HEK293 (cell line): ENCODE data around the gene ACVR1C.

Experiments
- CTCF ChIA-PET: fragments of 350-600 bp; formaldehyde crosslinking; extraction: SDS; loops from one replicate; lab custom pipeline; 2021; ENCODE audit warnings: antibody characterized with exemption; lab: Yijun Ruan, JAX
- POLR2A ChIA-PET: fragments of 300-600 bp; formaldehyde crosslinking; extraction: SDS; loops from one replicate; lab custom pipeline; 2020; ENCODE audit warnings: antibody characterized with exemption, inconsistent platforms; lab: Yijun Ruan, JAX
- H3K27ac ChIP-seq: fragments of 200-500 bp; sonication (Bioruptor generic); 2 replicates; pipeline ENCODE4 v1.5.1; 2014; ENCODE audit warnings: low read depth, low read length, control low read depth, inconsistent platforms; ENCODE audit errors: extremely low read depth
- H3K36me3 ChIP-seq, 2 experiments: fragments of 200-500 bp in 1 of 2; sonication (Bioruptor generic) in 1 of 2; 1 replicate in 1 of 2; 2 replicates in 1 of 2; pipeline ENCODE4 v1.5.1; 2014 to 2017; ENCODE audit warnings: inconsistent platforms in 2 of 2, low read length in 2 of 2; ENCODE audit not compliant: control insufficient read depth in 2 of 2, insufficient read depth in 1 of 2
- H3K4me1 ChIP-seq: fragments of 200-500 bp; sonication (Bioruptor generic); 2 replicates; pipeline ENCODE4 v1.5.1; 2014; ENCODE audit warnings: mild to moderate bottlenecking, low read length, inconsistent platforms; ENCODE audit not compliant: control insufficient read depth, insufficient read depth
- H3K4me3 ChIP-seq: 2 replicates; pipeline ENCODE4 v1.5.1; 2011; ENCODE audit warnings: low read depth, mild to moderate bottlenecking, control low read depth, low read length, moderate library complexity
- H3K9me3 ChIP-seq: fragments of 200-500 bp; sonication (Bioruptor generic); 2 replicates; pipeline ENCODE4 v1.5.1; 2014; ENCODE audit warnings: low read depth, low read length, inconsistent platforms; ENCODE audit not compliant: control insufficient read depth, insufficient read depth
- ELK4 ChIP-seq: IDR thresholded peaks from 2 replicates; pipeline ENCODE4 v1.6.1; 2011; ENCODE audit warnings: mild to moderate bottlenecking, low read depth, low read length, borderline replicate concordance
- HIC1 ChIP-seq: fragments of 450-650 bp; formaldehyde crosslinking; IDR thresholded peaks from 2 replicates; pipeline ENCODE4 v1.5.1; 2016; ENCODE audit warnings: missing biosample characterization, missing genetic modification characterization
- HOXA7 ChIP-seq: sonication (generic); formaldehyde crosslinking; IDR thresholded peaks from 2 replicates; pipeline ENCODE4 v1.8.1; 2022; ENCODE audit warnings: missing genetic modification reagents, borderline replicate concordance
- KLF9 ChIP-seq: fragments of 450-650 bp; formaldehyde crosslinking; IDR thresholded peaks from 2 replicates; pipeline ENCODE4 v1.5.1; 2016; ENCODE audit warnings: missing biosample characterization, missing genetic modification characterization, low read depth
- PRDM1 ChIP-seq: fragments of 450-650 bp; formaldehyde crosslinking; IDR thresholded peaks from 2 replicates; pipeline ENCODE4; 2016; ENCODE audit warnings: missing biosample characterization, missing genetic modification characterization
- PRDM10 ChIP-seq: fragments of 450-650 bp; formaldehyde crosslinking; IDR thresholded peaks from 2 replicates; pipeline ENCODE4 v1.5.1; 2016; ENCODE audit warnings: missing biosample characterization, missing genetic modification characterization
- WT1 ChIP-seq: fragments of 450-650 bp; formaldehyde crosslinking; IDR thresholded peaks from 2 replicates; pipeline ENCODE4 v1.5.1; 2016; ENCODE audit warnings: missing biosample characterization, missing genetic modification characterization
- ZEB2 ChIP-seq: fragments of 450-650 bp; formaldehyde crosslinking; IDR thresholded peaks from 2 replicates; pipeline ENCODE4 v1.5.1; 2016; ENCODE audit warnings: missing biosample characterization, missing genetic modification characterization
- ZNF2 ChIP-seq: fragments of 450-650 bp; formaldehyde crosslinking; IDR thresholded peaks from 2 replicates; pipeline ENCODE4 v1.5.1; 2016; ENCODE audit warnings: missing biosample characterization, missing genetic modification characterization
- ZNF23 ChIP-seq: fragments of 450-650 bp; formaldehyde crosslinking; IDR thresholded peaks from 2 replicates; pipeline ENCODE4 v1.5.1; 2016; ENCODE audit warnings: missing biosample characterization, missing genetic modification characterization, borderline replicate concordance
- ZNF362 ChIP-seq: fragments of 450-650 bp; formaldehyde crosslinking; IDR thresholded peaks from 2 replicates; pipeline ENCODE4 v1.5.1; 2016; ENCODE audit warnings: missing biosample characterization, missing genetic modification characterization
- ZNF544 ChIP-seq: fragments of 450-650 bp; formaldehyde crosslinking; IDR thresholded peaks from 2 replicates; pipeline ENCODE4 v1.5.0; 2017; ENCODE audit warnings: missing biosample characterization, missing genetic modification characterization
- ZNF548 ChIP-seq: fragments of 450-650 bp; formaldehyde crosslinking; IDR thresholded peaks from 2 replicates; pipeline ENCODE4 v1.5.1; 2016; ENCODE audit warnings: missing biosample characterization, missing genetic modification characterization
- ZNF558 ChIP-seq: fragments of 450-650 bp; formaldehyde crosslinking; IDR thresholded peaks from 2 replicates; pipeline ENCODE4 v1.5.1; 2016; ENCODE audit warnings: missing biosample characterization, missing genetic modification characterization
- ZNF639 ChIP-seq: fragments of 450-650 bp; formaldehyde crosslinking; IDR thresholded peaks from 2 replicates; pipeline ENCODE4 v1.5.1; 2016; ENCODE audit warnings: missing biosample characterization, missing genetic modification characterization
- ZNF747 ChIP-seq: fragments of 450-650 bp; formaldehyde crosslinking; IDR thresholded peaks from 2 replicates; pipeline ENCODE4 v1.5.1; 2016; ENCODE audit warnings: missing biosample characterization, missing genetic modification characterization
- ZNF777 ChIP-seq: fragments of 450-650 bp; formaldehyde crosslinking; IDR thresholded peaks from 2 replicates; pipeline ENCODE4 v1.5.1; 2017; ENCODE audit warnings: missing biosample characterization, missing genetic modification characterization, borderline replicate concordance
- TF ChIP-seq, protein P1 (sequence below): fragments of 450-650 bp; formaldehyde crosslinking; IDR thresholded peaks from 2 replicates; pipeline ENCODE4 v1.5.1; 2016; ENCODE audit warnings: missing biosample characterization, missing genetic modification characterization, borderline replicate concordance
- TF ChIP-seq, protein P2 (sequence below): fragments of 450-650 bp; formaldehyde crosslinking; IDR thresholded peaks from 2 replicates; pipeline ENCODE4 v1.5.1; 2016; ENCODE audit warnings: missing biosample characterization, missing genetic modification characterization, low read depth

The ACVR1C gene

GRCh38 chr2:157559061-157559460 is 69.6 kb downstream of the ACVR1C start:
- CTCF ChIA-PET: interaction anchor here (0.6 to 0.7 kb wide), 2 partner anchors 32 to 859 kb away, joined by 3 to 4 read pairs; no protein-coding TSS in a partner anchor
- POLR2A ChIA-PET: no interaction called here
- no peak for TF ChIP-seq ZNF777 (tag by site-specific recombination)
- TF ChIP-seq, protein P1, sequence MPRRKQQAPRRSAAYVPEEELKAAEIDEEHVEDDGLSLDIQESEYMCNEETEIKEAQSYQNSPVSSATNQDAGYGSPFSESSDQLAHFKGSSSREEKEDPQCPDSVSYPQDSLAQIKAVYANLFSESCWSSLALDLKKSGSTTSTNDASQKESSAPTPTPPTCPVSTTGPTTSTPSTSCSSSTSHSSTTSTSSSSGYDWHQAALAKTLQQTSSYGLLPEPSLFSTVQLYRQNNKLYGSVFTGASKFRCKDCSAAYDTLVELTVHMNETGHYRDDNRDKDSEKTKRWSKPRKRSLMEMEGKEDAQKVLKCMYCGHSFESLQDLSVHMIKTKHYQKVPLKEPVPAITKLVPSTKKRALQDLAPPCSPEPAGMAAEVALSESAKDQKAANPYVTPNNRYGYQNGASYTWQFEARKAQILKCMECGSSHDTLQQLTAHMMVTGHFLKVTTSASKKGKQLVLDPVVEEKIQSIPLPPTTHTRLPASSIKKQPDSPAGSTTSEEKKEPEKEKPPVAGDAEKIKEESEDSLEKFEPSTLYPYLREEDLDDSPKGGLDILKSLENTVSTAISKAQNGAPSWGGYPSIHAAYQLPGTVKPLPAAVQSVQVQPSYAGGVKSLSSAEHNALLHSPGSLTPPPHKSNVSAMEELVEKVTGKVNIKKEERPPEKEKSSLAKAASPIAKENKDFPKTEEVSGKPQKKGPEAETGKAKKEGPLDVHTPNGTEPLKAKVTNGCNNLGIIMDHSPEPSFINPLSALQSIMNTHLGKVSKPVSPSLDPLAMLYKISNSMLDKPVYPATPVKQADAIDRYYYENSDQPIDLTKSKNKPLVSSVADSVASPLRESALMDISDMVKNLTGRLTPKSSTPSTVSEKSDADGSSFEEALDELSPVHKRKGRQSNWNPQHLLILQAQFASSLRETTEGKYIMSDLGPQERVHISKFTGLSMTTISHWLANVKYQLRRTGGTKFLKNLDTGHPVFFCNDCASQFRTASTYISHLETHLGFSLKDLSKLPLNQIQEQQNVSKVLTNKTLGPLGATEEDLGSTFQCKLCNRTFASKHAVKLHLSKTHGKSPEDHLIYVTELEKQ: no peak
- no peak for TF ChIP-seq PRDM1
- TF ChIP-seq ELK4: no peak
- no peak for TF ChIP-seq HIC1 (tag by site-specific recombination)
- no peak for TF ChIP-seq ZNF23 (tag by site-specific recombination)
- no peak for TF ChIP-seq HOXA7
- TF ChIP-seq ZNF362 (tag by site-specific recombination): no peak
- TF ChIP-seq, protein P2, sequence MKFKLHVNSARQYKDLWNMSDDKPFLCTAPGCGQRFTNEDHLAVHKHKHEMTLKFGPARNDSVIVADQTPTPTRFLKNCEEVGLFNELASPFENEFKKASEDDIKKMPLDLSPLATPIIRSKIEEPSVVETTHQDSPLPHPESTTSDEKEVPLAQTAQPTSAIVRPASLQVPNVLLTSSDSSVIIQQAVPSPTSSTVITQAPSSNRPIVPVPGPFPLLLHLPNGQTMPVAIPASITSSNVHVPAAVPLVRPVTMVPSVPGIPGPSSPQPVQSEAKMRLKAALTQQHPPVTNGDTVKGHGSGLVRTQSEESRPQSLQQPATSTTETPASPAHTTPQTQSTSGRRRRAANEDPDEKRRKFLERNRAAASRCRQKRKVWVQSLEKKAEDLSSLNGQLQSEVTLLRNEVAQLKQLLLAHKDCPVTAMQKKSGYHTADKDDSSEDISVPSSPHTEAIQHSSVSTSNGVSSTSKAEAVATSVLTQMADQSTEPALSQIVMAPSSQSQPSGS (tag by site-specific recombination): no peak
- TF ChIP-seq PRDM10: no peak
- no peak for TF ChIP-seq ZEB2
- TF ChIP-seq ZNF639 (tag by site-specific recombination): no peak
- TF ChIP-seq KLF9 (tag by site-specific recombination): no peak
- TF ChIP-seq ZNF747: no peak
- no peak for TF ChIP-seq WT1
- no peak for TF ChIP-seq ZNF558 (tag by site-specific recombination)
- no peak for TF ChIP-seq ZNF2 (tag by site-specific recombination)
- no peak for TF ChIP-seq ZNF548 (tag by site-specific recombination)
- TF ChIP-seq ZNF544 (tag by site-specific recombination): no peak
- TF ChIP-seq, all 188 proteins: peak for 0

More at GRCh38 chr2:157559061-157559460, 69.6 kb downstream of the ACVR1C start:
- H3K4me1 ChIP-seq: no peaks in the 10 kb centered on the region
- no peak overlapping the region for H3K27ac ChIP-seq
- no peaks in the 10 kb centered on the region for H3K9me3 ChIP-seq
- no peak overlapping the region for H3K4me3 ChIP-seq
- H3K36me3 ChIP-seq: no peaks in the 10 kb centered on the region
